H54 (cell line): Measurements from ENCODE around the gene SLC25A18.
"Not testable (repeated sequence)": the region's sequence is repeated elsewhere in the genome, so short reads cannot be mapped to it uniquely, and the experiment has no call there.

Source experiments
- DNase-seq: peaks from one replicate; pipeline ENCODE4 v3.0.0; 2011; ENCODE audit warnings: low spot score, mixed read lengths; ENCODE audit not compliant: insufficient read length
- FAIRE-seq: peaks from 3 replicates; lab custom pipeline; 2011; peaks lifted over from hg19 to GRCh38; lab: Jason Lieb, UNC
- POLR2A ChIP-seq: IDR thresholded peaks from 2 replicates; pipeline ENCODE4 v1.6.1; 2011; ENCODE audit warnings: low read depth, mild to moderate bottlenecking, low read length

The SLC25A18 gene

GRCh38 chr22:17549655-17550054, 13.6 kb upstream of the SLC25A18 start:
- no peak for FAIRE-seq
- TF ChIP-seq POLR2A = no peak
- DNase-seq = no peak

DNA sequence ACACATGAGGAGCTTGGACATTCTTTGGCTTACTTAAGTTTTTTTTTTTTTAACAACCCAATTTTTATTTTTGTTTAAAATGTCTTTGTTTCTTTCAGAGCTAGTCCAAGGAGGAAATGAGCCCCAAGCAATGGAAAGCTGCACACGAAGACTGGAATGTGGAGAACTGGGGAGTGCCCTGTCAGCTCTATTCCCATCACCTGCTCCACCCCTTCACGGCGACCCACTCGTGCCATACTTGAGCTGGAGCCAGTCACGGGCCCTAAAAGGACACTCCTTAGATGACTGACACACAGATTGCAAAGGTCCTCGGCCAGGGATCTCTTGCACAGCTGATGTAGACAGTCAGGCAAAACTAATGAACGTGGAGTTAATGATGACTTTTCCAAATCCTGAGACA, 10.6 kb upstream of the SLC25A18 start:
- FAIRE-seq (no peak), DNase-seq (no peak)
- TF ChIP-seq POLR2A = no peak

GRCh38 chr22:17554814-17555213, 8.5 kb upstream of the SLC25A18 start:
- TF ChIP-seq POLR2A = no peak
- DNase-seq (no peak), FAIRE-seq (no peak)

- TF ChIP-seq POLR2A = no peak
- no peak for FAIRE-seq
- no peak for DNase-seq
Measured at GRCh38 chr22:17559188-17559587, 4.1 kb upstream of the SLC25A18 start.

GRCh38 chr22:17563936-17564391, 666 bp downstream of the SLC25A18 start:
- FAIRE-seq = no peak
- no peak for TF ChIP-seq POLR2A
- DNase-seq = no peak

DNA sequence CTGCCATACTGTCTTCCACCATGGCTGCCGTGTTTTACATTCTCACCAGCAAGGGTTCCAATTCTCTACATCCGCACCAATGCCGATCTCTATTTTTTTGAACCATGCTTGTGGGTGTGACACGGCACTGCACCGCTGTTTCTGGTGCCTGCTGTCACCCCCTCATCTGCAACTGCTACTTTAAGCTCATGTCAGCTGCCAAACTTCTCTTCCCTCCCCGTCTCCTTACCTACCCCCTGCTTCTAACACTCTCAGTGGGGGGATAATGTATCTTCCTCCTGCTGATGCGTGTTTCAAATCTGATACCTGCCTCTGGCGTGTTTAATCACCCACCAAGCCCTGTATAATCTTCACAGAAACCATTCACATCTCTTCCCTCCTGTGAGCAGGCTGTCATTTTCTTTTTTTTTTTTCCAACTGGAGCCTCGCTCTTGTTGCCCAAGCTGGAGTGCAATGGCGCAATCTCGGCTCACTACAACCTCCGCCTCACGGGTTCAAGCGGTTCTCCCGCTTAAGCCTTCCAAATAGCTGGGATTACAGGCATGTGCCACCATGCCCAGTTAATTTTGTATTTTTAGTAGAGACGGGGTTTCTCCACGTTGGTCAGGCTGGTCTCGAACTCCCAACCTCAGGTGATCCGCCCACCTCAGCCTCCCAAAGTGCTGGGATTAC, 2.9 kb downstream of the SLC25A18 start:
- DNase-seq, FAIRE-seq: not testable (repeated sequence)

DNA sequence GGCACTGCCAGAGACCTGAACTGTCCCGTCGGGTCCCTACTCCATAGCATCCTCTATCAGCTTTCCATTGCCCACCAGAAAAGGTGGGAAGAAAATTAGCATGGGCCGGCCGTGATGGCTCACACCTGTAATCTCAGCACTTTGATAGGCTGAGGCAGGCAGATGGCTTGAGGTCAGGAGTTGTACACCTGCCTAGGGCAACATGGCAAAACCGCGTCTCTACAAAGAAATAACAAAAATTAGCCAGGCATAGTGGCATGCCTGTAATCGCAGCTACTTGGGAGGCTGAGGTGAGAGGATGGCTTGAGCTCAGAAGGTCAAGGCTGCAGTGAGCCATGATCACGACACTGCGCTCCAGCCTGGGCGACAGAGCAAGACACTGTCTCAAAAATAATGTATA, 3.5 kb downstream of the SLC25A18 start:
- FAIRE-seq (no peak), DNase-seq (no peak)
- TF ChIP-seq POLR2A = no peak

DNA sequence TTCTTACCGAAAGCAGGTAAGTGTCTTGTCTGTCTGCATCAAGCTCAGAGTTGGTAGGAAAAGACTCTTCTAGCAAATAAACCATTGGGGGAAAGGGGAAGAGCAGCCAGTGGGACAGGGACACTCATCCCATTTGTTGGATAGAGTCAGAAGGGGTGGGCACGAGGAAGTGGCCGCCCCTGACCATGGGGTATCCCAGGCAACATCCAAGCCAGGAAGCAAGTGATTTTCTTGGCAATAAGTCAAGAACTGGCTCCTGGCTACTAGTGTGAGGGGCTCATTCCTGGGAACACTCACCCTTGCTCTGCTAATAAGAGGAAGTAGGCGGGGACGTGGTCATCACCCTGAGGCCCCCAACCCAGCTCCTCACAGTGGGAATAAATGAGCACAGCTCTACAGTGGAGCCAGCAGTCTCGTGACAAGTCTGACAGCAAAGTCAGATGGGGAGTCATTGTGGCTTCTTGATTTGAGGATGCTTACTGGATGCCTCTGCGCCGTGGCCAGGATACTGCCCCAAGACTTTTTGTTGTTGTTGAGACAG, 6.7 kb downstream of the SLC25A18 start:
- TF ChIP-seq POLR2A = no peak
- FAIRE-seq (no peak), DNase-seq (no peak)

GRCh38 chr22:17570851-17571631, 7.7 kb downstream of the SLC25A18 start:
- no peak for FAIRE-seq
- DNase-seq = peak; percentile 36
- no peak for TF ChIP-seq POLR2A

DNA sequence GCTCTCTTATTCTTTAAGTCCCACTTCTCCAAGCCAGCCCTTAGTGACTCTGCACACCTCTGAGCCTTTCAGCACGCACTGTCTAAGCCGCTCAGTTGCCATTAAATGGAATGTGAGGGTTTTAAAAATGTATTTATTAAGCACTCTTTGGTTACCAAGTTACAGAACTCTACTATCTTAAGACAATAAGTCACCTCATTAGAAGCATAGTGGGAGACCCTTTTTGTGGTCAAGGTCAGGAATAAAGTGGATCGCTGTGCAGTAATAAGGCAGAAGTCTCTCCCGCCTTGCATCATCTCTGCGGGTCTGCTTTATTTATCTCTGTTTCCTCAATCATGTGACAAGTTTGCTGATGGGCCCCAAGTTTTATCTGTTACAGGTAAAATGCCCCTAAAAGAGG, 11.9 kb downstream of the SLC25A18 start:
- DNase-seq = no peak
- FAIRE-seq = no peak
- TF ChIP-seq POLR2A = no peak

DNA sequence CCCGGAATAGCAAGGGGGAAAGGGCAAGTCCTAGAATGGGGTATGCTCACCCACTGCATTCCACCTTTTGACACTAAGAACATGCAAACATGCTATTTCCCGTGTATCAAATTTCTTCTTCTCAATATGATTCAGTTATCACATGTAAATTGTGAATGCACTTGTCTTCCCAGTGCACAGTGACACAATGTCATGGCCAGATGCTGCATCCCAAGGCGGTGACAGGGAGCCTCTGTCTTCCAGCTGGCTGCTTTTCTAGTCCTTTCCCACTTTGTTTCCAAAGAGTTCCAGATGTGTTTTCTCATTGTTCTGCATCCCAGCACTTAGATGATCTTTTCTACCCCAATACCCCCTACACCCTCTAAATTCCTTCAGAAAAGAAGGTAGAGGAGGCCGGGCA, 12.4 kb downstream of the SLC25A18 start:
- DNase-seq (no peak), FAIRE-seq (no peak)
- TF ChIP-seq POLR2A = no peak

DNA sequence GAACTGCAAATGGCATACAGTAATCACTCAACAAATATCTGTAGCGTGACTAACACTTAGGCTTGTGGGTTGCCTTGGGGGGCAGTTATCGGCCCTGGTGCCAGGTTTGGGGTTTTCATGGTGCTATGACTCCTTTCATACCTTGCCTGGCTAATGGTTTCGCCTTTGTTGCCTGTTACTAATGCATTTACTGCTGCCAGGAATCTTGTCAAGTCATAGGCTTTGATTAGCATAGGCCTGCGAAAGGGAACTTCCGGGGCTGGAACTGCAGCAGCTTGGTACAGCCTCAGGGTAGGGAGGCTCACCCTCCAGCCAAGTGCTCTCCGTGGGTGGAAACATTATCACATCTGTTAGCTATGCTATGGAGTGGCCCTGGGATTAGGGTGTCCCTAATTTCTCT, 13.2 kb downstream of the SLC25A18 start:
- DNase-seq = peak; percentile 67
- no peak for TF ChIP-seq POLR2A
- FAIRE-seq = peak; percentile 98

- DNase-seq = no peak
- TF ChIP-seq POLR2A = no peak
- no peak for FAIRE-seq
Measured at GRCh38 chr22:17578136-17578754, 14.9 kb downstream of the SLC25A18 start.

DNA sequence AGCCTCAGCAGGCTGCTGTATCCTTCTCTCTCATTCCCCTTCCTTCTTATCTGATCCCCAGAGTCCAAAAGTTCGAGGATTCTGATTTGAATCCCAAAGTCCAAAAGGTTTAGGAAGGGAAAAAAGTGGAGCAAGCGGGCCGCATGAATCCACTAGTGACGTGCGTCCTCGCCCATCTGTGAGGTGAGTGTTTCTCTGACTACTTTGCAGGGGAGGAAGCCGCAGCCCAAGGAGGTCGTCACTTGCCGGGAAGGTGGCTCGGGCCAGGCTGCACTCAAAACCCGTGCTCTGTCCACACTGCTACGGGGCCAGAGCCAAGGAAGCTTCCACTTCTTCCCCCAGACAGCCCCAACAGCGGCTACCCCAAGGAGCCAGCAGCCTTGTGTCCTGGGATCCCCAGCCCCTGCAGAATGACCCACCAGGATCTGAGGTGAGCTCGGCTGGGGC, 16.3 kb downstream of the SLC25A18 start:
- TF ChIP-seq POLR2A = no peak
- FAIRE-seq = no peak
- DNase-seq = no peak
